Osteoblast (primary cell): ENCODE results near the gene TNRC18. TPM values are rescaled to one million over a fixed set of nuclear protein-coding genes. Genes with fewer than 3 reads are reported as not detected.

Experiments
- DNase-seq: peaks from one replicate; pipeline ENCODE4 v3.0.0; 2011; ENCODE audit warnings: low spot score, mixed read lengths; ENCODE audit not compliant: insufficient read length; ENCODE audit errors: missing footprints
- H2AFZ ChIP-seq: 2 replicates; pipeline ENCODE4 v1.6.0; 2011; ENCODE audit warnings: mild to moderate bottlenecking, low read length
- H3K27ac ChIP-seq: 2 replicates; pipeline ENCODE4 v1.5.1; 2011; ENCODE audit warnings: mild to moderate bottlenecking, low read depth, low read length, moderate library complexity
- H3K27me3 ChIP-seq: 2 replicates; pipeline ENCODE4 v1.6.0; 2012; ENCODE audit warnings: mild to moderate bottlenecking, control low read depth, inconsistent platforms, low read length, moderate library complexity; ENCODE audit not compliant: insufficient read depth
- H3K36me3 ChIP-seq: 2 replicates; pipeline ENCODE4 v1.5.1; 2011; ENCODE audit warnings: mild to moderate bottlenecking, low read length, control low read depth, moderate library complexity; ENCODE audit not compliant: insufficient read depth
- H3K4me1 ChIP-seq: 2 replicates; pipeline ENCODE4 v1.5.1; 2011; ENCODE audit warnings: mild to moderate bottlenecking, low read length, control low read depth, moderate library complexity; ENCODE audit not compliant: insufficient read depth
- H3K4me2 ChIP-seq: 2 replicates; pipeline ENCODE4 v1.6.0; 2011; ENCODE audit warnings: mild to moderate bottlenecking, low read length; ENCODE audit not compliant: insufficient read depth
- H3K4me3 ChIP-seq: fragments of 200-600 bp; sonication (generic); 3 replicates; pipeline ENCODE4 v1.5.1; 2012; ENCODE audit warnings: mild to moderate bottlenecking, low read length, inconsistent platforms; ENCODE audit not compliant: insufficient read depth
- H3K79me2 ChIP-seq: 2 replicates; pipeline ENCODE4 v1.6.0; 2012; ENCODE audit warnings: mild to moderate bottlenecking, low read length, control low read depth, inconsistent platforms; ENCODE audit not compliant: insufficient read depth
- H3K9me3 ChIP-seq: 2 replicates; pipeline ENCODE4 v1.5.1; 2011; ENCODE audit warnings: low read depth, low read length, control low read depth
- H4K20me1 ChIP-seq: 2 replicates; pipeline ENCODE4 v1.6.0; 2012; ENCODE audit warnings: mild to moderate bottlenecking, low read length, control low read depth; ENCODE audit not compliant: insufficient read depth
- total RNA-seq: library from RNA; depleted of rRNA; stranded (reverse); fragments of >200 nt; gene quantifications from 2 replicates; pipeline ENCODE4 v1.2.3, GENCODE V29; 2012
- TF ChIP-seq, protein P1 (sequence below): IDR thresholded peaks from 2 replicates; pipeline ENCODE4 v1.5.1; 2011; ENCODE audit warnings: mild to moderate bottlenecking, low read depth, low read length, moderate library complexity; ENCODE audit errors: extremely low read depth

The TNRC18 gene
- total RNA-seq, 1 donor = 83.6 TPM

DNA sequence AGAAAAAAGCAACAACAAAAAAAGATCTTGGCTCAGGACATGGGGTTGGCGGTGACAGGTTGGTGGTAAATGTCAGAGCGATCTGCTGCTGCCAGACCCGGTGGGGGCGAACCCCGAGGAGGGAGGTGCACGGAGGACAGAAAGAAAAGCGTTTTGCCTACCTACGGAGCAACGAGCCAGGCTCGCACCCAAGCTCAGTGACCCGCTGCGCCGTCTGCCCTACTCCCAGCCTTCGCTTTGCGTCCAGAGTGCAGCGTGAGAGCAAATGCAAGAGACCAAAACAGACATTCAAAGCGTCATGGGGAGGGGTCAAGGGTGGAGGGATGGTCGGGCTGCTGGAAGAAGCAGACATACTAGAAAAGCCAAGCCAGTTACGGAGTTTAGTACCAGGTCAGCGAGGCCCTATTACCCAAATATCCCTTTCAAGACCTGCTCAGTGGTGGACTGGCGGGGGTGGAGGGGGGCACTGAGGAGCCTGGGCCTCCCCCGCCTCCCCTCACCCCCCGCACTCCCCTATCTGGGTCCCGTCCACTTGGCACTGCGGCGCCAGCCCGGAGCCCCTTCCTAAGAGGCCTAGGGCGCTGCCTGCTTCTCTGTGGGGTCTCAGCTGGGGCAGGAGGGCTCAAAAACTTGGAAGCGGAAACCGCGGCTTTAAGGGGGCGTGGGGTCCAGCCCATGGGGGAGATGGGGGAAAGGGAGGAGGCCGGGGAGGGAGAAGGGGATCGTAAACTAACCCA, 74.0 kb downstream of the TNRC18 start:
- Histone ChIP-seq H4K20me1 (peaks cover 47% of the 10 kb centered on the region), H3K4me1 (peaks cover 2% of the 10 kb centered on the region), H2AFZ (no peak overlapping the region), H3K4me3 (no peak overlapping the region), H3K9me3 (no peaks in the 10 kb centered on the region), H3K79me2 (peaks cover 82% of the 10 kb centered on the region), H3K36me3 (peaks cover 42% of the 10 kb centered on the region), H3K27ac (no peak overlapping the region), H3K4me2 (no peak overlapping the region), H3K27me3 (no peaks in the 10 kb centered on the region)
- TF ChIP-seq, protein P1, sequence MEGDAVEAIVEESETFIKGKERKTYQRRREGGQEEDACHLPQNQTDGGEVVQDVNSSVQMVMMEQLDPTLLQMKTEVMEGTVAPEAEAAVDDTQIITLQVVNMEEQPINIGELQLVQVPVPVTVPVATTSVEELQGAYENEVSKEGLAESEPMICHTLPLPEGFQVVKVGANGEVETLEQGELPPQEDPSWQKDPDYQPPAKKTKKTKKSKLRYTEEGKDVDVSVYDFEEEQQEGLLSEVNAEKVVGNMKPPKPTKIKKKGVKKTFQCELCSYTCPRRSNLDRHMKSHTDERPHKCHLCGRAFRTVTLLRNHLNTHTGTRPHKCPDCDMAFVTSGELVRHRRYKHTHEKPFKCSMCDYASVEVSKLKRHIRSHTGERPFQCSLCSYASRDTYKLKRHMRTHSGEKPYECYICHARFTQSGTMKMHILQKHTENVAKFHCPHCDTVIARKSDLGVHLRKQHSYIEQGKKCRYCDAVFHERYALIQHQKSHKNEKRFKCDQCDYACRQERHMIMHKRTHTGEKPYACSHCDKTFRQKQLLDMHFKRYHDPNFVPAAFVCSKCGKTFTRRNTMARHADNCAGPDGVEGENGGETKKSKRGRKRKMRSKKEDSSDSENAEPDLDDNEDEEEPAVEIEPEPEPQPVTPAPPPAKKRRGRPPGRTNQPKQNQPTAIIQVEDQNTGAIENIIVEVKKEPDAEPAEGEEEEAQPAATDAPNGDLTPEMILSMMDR = no peak
- peak; percentile 76 for DNase-seq

DNA sequence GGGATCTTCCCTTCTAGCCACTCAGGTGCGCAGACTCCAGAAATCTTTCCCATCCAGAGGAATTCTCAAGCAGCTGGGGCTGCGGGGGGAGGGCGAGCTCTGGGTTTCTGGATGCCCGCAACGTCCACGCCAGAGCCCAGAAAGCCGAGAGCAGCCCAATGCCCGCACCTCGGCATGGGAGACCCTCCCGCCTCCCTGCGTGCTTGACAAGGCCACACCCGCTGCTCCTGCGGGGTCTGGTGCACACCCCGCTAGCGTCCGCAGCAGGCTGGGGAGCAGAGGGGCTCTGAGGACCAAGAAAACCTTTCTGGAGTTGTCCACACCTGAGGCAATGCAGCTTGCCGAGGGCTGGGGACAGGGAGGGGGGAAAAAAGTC, 74.6 kb downstream of the TNRC18 start:
- Histone ChIP-seq H3K27me3 (no peaks in the 10 kb centered on the region), H3K4me2 (no peak overlapping the region), H3K79me2 (peaks cover 81% of the 10 kb centered on the region), H3K36me3 (peaks cover 48% of the 10 kb centered on the region), H2AFZ (no peak overlapping the region), H3K4me3 (no peak overlapping the region), H3K4me1 (no peaks in the 10 kb centered on the region), H3K27ac (no peak overlapping the region), H4K20me1 (peaks cover 48% of the 10 kb centered on the region), H3K9me3 (no peaks in the 10 kb centered on the region)
- peak; percentile 44 for DNase-seq
- TF ChIP-seq, protein P1 = no peak

DNA sequence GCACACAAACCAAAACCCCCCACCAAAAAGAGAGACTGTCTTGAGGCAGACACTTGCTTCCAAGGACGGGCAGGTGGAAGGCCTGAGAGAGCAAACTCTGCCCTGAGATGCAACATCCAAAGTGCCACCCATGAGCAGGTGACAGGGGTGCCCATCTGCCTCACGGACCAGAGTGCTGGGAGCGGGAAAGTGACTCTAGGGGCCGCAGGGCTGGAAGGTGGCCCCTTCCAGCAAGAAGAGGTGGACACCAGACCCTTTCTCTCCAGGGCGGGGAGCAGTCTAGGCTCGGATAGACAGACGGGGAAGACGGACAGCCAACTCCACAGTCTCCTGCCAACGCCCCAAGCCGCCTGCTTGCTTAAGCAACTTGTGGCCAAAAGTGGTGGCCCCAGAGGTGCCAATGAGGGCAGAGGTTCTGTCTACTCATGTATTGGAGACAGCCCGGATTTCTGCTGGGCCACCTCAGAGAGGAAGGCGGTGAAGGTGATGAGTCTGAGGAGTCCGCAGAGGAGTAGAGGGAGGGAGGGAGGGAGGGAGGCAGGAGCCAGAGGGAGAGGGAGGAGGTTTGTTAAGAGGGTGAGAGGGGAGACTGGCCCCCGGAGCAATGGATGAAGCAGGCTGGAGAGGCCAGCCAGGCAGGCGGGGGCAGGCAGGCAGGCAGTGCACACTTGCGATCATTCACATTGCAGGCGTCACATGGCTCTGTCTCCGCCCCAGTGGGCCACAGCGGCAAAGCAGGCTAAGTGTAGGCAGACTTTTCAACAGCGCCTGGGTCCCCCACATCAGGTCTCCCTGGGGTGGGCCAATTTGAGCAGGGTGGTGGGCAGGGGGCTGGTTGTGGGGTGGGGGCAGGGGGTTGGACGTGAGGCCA, 75.3 kb downstream of the TNRC18 start:
- peak; percentile 53 for DNase-seq
- no peak overlapping the region for H2AFZ ChIP-seq
- H3K36me3 ChIP-seq = peaks cover 51% of the 10 kb centered on the region
- H3K79me2 ChIP-seq = peaks cover 81% of the 10 kb centered on the region
- H3K4me2 ChIP-seq = no peak overlapping the region
- H3K4me3 ChIP-seq = no peak overlapping the region
- H3K27me3 ChIP-seq = no peaks in the 10 kb centered on the region
- H3K27ac ChIP-seq = no peak overlapping the region
- TF ChIP-seq, protein P1 = no peak
- no peaks in the 10 kb centered on the region for H3K4me1 ChIP-seq
- H4K20me1 ChIP-seq = peaks cover 49% of the 10 kb centered on the region
- no peaks in the 10 kb centered on the region for H3K9me3 ChIP-seq

DNA sequence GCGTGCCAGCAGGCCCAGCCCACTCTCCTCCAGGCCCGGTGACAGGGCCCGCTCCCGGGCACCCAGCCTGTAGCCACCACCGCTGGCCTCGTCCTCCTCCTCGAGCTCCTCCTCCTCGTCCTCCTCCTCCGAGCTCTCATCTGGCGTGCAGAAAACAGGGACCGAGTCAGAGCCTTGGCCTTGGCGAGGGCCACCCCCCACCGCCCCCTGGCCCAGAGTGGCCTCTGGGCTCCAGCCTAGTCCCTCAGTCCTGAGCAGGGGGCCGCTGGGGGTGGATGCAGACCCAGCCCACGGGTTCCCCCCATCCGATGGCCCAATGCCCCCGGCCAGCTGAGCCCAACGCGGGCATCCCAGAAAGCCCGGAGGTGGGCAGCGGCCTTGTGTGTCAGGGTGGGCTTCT, 78.0 kb downstream of the TNRC18 start:
- no peak overlapping the region for H3K4me2 ChIP-seq
- peaks cover 28% of the 10 kb centered on the region for H4K20me1 ChIP-seq
- peaks cover 51% of the 10 kb centered on the region for H3K36me3 ChIP-seq
- H3K9me3 ChIP-seq = no peaks in the 10 kb centered on the region
- no peak overlapping the region for H2AFZ ChIP-seq
- no peaks in the 10 kb centered on the region for H3K4me1 ChIP-seq
- H3K79me2 ChIP-seq = peaks cover 65% of the 10 kb centered on the region
- H3K4me3 ChIP-seq = no peak overlapping the region
- no peak overlapping the region for H3K27ac ChIP-seq
- H3K27me3 ChIP-seq = no peaks in the 10 kb centered on the region
- peak; percentile 57 for DNase-seq
- TF ChIP-seq, protein P1 = no peak
